Measurements from ENCODE around the gene PLAGL1.

The PLAGL1 gene

GRCh38 chr6:144008846-144009245, 787 bp upstream of the PLAGL1 start:
- DNase-seq: no peak

- no peak for DNase-seq
Measured at GRCh38 chr6:144007478-144008119, 460 bp downstream of the PLAGL1 start.

GRCh38 chr6:144006736-144007477, 1.2 kb downstream of the PLAGL1 start:
- no peak for DNase-seq

- DNase-seq: no peak
Measured at GRCh38 chr6:143999406-143999805, 8.7 kb downstream of the PLAGL1 start.

DNA sequence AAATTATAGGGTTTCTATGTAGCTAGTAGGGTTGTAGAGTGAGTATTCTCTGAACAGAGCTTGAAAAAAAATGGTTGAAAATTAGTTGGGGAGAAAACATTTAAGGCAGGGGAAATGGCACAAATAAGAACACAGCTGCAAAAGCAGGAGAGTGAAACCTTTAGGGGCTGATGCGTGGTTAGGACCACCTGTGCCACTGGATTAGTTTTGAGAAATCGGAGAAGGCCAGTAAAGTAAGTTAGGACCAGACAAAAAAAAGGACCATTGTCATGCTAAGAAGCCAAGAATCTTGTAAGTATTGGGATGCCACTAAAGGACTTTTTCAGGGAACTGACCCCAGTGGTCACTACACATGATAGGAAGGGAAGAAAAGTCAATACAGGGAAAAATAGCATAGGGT, 9.4 kb downstream of the PLAGL1 start:
- no peak for DNase-seq

- no peak for DNase-seq
Measured at GRCh38 chr6:143993965-143994646, 14.0 kb downstream of the PLAGL1 start.

DNA sequence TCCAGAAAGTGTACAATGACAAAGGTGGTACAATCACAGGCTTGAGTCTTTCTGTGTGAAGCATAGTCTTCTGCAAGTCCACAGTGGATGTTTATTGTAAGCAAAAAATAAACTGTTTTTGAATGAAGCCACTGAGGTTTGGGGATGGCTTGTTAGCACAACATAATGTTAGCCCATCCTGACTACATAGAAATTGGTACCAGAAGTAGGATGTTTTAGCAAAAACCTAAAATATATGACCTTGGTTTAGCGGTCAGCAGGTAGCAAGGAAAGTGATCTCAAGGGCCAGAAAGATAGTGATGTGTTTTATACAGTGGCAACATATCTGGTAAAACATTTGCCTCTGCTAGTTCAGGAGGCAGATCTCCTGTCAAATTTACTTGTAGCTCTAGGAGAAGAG, 15.8 kb downstream of the PLAGL1 start:
- DNase-seq: no peak

GRCh38 chr6:143986463-143987065, 21.5 kb downstream of the PLAGL1 start:
- no peak for DNase-seq

DNA sequence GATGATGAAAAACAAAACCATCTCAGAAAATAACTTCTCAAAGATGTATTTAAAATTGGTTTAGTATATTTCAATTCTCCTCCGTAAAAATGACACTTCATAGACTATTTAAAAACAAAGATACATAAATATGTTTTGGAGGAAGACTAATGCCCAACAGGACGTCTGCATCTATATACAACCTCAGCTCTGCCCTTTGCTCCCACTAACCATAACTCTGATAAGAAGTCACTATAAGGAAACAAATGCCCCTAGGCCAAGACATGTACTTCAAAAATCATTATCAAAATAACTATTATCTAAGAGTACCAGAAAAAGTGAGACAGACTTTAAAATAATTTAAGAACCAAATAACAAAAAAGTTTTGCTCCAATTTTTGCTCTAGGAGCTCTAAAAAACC, 23.4 kb downstream of the PLAGL1 start:
- no peak for DNase-seq

- no peak for DNase-seq
Measured at GRCh38 chr6:143982968-143983367, 25.1 kb downstream of the PLAGL1 start.

GRCh38 chr6:143980921-143981320, 27.1 kb downstream of the PLAGL1 start:
- no peak for DNase-seq

- no peak for DNase-seq
Measured at GRCh38 chr6:143976806-143977349, 31.2 kb downstream of the PLAGL1 start.

- no peak for DNase-seq
Measured at GRCh38 chr6:143974089-143974488, 34.0 kb downstream of the PLAGL1 start.

DNA sequence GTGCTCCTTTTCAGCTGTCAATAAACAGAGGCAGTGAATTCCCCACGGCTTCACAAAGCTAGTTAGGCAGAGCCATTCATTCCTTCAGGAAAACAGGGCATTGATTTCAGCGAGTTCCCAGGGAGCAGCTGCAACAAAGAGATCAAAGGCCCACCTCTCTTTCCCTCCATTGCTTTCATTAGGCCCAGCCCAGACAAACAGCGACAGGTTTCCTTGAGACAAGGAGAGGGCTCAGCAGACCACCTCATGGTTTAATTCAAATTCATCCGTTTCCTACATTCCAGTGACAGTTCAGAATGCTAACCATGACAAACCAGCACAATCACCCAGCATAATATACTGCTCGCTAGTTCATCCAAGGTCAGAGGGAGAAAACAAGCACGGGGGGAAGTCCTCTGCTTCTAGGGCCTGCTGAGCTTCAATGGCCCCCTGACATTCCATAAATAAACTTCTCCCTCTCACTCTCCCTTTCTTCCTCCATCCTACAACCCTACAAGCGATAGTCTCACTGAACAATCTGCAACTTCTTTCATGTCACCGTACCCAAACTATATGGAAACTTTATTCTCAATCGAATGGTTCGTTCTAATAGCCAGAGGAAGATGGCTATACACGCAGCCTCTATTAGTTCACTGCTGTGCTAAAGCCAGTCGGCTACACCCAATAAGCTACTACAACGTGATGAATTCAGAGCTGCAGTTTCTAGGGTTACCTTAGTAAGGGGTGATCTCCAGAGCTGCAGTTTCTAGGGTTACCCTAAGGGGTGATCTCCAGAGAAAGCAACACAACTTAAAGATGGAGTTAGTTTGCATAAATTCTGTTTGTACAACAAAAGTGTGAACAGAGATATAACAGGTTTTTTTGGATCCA, 34.7 kb downstream of the PLAGL1 start:
- no peak for DNase-seq

DNA sequence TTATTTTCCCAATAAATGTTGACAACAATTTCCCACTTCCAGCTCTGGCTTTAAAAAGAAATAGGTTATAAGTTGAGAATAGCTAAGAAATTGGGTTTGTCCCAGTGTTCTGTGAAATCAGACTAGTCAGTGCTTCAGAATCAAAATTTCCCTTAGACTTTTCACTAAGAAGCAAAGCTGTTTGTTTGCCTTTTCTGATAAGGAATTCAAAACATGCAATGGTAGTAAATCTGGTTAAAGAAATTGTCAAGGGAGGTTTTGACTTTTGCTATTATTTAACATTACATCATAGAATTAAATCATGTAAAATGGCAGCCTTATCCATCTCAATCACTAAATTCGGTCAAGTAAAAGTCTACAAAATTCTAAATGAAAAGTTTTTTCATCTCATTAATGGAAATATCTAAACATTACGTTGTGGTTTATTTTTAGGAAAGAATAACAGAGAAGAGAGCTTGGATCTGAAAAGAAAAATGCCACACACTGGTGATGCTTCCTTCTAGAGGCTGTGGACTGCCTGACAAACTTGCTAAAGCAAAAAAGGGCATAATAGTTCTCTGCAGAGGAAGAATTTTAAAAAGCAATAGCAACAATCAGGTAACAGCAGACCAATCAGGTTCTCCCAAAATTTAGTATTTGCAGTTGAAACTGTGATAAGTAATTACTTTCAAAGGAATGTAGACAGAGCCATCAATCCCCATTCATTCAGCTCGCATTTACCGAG, 36.4 kb downstream of the PLAGL1 start:
- DNase-seq: no peak

DNA sequence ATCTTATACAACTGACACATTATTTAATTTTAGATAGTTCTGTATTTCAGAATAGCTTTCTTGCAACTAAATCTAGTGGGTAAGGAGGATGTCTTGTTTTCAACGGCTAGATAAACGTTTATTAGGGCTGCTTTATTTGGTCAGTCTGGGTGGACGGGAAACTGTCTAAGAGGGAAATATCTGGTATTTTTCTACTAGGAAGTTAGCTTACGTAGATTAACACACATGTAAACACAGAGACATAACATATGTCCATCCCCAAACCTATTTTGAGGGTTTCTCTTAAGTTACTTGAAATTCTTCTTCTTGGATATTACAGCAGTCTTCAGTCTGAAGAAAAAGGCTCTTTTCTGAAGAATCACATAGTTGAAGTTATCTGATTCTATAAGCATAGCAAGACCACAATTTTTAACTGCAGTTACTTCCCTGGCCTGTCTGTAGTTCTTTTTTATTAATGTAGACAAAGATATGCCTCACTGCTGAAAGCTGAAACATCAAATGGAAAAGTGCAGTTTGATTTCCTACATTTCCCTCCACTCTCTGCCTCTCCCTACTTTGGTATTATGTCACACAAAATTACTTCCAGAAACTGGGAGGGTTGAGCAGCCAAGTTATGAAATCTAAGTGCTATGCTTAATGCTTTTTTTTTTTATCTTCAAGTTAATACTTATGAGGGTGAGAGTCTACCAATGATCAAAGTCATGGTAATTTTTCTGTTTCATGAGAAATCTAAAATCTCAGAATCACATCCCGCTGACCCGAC, 37.4 kb downstream of the PLAGL1 start:
- DNase-seq: no peak

DNA sequence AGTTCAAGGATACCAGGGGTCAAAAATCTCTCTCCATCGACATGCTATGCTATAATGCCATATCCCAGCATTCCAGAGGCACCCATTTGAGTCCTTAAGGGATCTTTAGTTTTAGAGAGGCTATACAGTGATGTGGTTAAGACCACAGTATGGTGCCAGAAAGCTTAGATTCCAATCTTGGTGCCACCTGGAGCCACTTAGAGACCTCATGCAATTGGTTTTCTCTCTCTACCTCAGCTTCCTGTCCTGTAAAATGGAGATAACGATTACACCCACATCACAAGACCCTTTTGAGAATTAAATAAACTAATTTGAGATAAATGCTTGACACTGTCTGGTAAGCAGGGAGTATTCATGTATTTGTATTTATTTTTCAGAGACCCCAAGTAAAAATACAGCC, 39.0 kb downstream of the PLAGL1 start:
- DNase-seq: no peak

- no peak for DNase-seq
Measured at GRCh38 chr6:143967706-143968376, 40.2 kb downstream of the PLAGL1 start.

DNA sequence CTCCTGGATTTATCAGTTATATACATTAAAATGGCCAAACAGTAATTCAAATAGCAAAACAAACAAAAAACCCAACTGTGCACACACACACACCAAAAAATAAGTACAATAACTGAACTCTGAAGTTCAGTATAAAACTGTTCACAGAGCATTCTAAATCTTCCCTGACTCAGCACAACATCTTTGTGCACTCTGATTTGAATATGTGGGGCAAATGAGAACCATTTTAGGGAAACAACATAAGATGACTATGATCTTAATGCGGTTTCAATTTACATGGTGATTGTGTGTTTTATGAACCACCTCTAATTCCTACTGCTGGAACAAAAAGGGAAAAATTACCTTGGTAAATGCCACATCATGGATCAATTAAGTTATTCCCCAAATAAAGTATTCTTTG, 41.7 kb downstream of the PLAGL1 start:
- no peak for DNase-seq

DNA sequence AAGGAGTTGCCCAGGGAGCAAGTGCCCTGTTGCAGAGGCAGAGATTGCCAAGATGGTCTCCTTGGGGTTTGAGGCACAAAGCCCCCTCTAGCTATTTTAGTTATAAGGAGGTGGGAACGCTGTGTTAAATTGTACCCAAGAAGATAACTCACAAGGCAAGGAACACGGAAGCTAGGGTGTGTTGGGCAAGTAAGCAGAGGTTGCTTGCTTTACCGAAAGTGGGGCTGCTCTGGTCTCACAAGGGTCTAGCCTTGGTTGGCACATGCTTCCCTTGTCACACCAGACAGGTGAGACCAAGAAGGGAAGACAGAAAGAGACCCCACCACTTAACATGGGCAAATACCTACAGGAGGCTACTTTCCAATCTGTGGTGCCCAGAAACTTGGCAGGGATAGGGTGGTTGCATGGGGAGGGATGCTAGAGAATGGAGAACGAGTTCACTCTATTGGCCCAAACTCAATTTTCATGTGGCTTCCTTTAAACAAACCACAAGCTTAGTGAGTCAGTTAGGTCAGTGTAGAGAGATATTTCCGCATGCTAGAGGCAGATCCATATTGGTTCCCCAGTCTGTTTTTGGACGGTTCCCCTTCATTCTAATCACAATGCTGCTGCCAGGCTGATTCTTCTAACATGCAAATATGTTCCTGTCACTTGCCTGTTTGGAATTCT, 42.4 kb downstream of the PLAGL1 start:
- DNase-seq: no peak

Measured in NCI-H82 (cell line).